Ishikawa (cell line): ENCODE measurements around the gene SLC26A4.

Source experiments
- CEBPB ChIP-seq: IDR thresholded peaks from 2 replicates; pipeline ENCODE4 v1.6.1; 2012
- CREB1 ChIP-seq: IDR thresholded peaks from 2 replicates; pipeline ENCODE4 v1.6.1; 2012; ENCODE audit warnings: low read depth
- EGR1 ChIP-seq: IDR thresholded peaks from 2 replicates; pipeline ENCODE4 v1.6.1; 2012
- EP300 ChIP-seq: IDR thresholded peaks from 2 replicates; pipeline ENCODE4 v1.6.1; 2012; ENCODE audit warnings: borderline replicate concordance
- FOXM1 ChIP-seq: IDR thresholded peaks from 2 replicates; pipeline ENCODE4 v1.6.1; 2012; ENCODE audit warnings: low read depth, borderline replicate concordance
- NFIC ChIP-seq: IDR thresholded peaks from 2 replicates; pipeline ENCODE4 v1.6.1; 2012
- RAD21 ChIP-seq: IDR thresholded peaks from 2 replicates; pipeline ENCODE4 v1.6.1; 2012; ENCODE audit warnings: low read depth
- TAF1 ChIP-seq: IDR thresholded peaks from 2 replicates; pipeline ENCODE4 v1.6.1; 2012; ENCODE audit warnings: low read depth, mild to moderate bottlenecking
- TCF12 ChIP-seq: IDR thresholded peaks from 2 replicates; pipeline ENCODE4 v1.6.1; 2012; ENCODE audit warnings: low read depth
- TEAD4 ChIP-seq: IDR thresholded peaks from 2 replicates; pipeline ENCODE4 v1.6.1; 2012
- YY1 ChIP-seq: IDR thresholded peaks from 2 replicates; pipeline ENCODE4 v1.6.1; 2012; ENCODE audit warnings: low read depth
- ZBTB7A ChIP-seq: IDR thresholded peaks from 2 replicates; pipeline ENCODE4 v1.6.1; 2012; ENCODE audit warnings: low read depth
- TF ChIP-seq, protein P1 (sequence below): IDR thresholded peaks from 2 replicates; pipeline ENCODE4 v1.6.1; 2012
- TF ChIP-seq, protein P2 (sequence below): IDR thresholded peaks from 2 replicates; pipeline ENCODE4 v1.6.1; 2012
- TF ChIP-seq, protein P3 (sequence below): IDR thresholded peaks from 2 replicates; pipeline ENCODE4 v1.6.1; 2012; ENCODE audit warnings: low read depth, mild to moderate bottlenecking

SLC26A4 gene

DNA sequence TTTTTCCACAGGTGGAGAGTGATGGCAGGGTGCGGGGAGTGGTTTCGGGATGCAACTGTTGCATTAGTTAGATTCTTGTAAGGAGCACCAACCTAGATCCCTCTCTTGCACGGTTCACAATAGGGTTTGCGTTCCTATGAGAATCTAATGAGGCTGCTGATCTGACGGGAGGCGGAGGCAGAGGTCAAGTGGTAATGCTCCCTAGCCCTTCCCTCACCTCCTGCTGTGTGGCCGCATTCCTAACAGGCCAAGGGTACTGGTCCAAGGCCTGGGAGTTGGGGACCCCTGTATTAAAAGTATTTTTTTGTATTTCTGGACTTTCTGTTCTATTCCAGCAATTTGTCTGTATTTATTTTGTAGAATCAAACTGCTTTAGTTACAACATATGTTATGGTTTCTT, 90.5 kb downstream of the SLC26A4 start:
- TF ChIP-seq TEAD4 (no peak), EGR1 (no peak), TCF12 (no peak), EP300 (no peak)

DNA sequence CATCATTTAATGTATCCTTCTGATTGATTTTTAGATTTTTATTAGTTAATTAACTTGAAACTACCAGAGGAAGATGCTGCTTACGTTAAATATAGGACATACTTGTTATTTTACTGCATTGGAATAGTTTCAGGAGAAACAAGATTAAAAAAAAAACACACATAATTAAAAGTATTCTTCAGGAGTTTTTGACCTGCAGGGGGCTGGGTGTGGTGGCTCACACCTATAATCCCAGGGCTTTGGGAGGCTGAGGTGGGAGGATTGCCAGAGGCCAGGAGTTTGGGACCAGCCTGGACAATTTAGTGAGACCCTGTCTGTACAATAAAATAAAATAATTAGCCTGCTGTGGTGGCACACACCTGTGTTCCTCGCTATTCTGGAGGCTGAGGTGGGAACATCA, 94.0 kb downstream of the SLC26A4 start:
- TF ChIP-seq RAD21 = no peak
- no peak for TF ChIP-seq YY1
- TF ChIP-seq TEAD4 = no peak
- TF ChIP-seq, protein P1, sequence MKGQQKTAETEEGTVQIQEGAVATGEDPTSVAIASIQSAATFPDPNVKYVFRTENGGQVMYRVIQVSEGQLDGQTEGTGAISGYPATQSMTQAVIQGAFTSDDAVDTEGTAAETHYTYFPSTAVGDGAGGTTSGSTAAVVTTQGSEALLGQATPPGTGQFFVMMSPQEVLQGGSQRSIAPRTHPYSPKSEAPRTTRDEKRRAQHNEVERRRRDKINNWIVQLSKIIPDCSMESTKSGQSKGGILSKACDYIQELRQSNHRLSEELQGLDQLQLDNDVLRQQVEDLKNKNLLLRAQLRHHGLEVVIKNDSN = no peak
- TF ChIP-seq, protein P2, sequence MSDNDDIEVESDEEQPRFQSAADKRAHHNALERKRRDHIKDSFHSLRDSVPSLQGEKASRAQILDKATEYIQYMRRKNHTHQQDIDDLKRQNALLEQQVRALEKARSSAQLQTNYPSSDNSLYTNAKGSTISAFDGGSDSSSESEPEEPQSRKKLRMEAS = no peak
- TF ChIP-seq FOXM1 = no peak
- no peak for TF ChIP-seq TCF12
- TF ChIP-seq CEBPB = no peak
- no peak for TF ChIP-seq CREB1
- no peak for TF ChIP-seq EGR1
- no peak for TF ChIP-seq EP300
- TF ChIP-seq NFIC = no peak
- TF ChIP-seq, protein P3, sequence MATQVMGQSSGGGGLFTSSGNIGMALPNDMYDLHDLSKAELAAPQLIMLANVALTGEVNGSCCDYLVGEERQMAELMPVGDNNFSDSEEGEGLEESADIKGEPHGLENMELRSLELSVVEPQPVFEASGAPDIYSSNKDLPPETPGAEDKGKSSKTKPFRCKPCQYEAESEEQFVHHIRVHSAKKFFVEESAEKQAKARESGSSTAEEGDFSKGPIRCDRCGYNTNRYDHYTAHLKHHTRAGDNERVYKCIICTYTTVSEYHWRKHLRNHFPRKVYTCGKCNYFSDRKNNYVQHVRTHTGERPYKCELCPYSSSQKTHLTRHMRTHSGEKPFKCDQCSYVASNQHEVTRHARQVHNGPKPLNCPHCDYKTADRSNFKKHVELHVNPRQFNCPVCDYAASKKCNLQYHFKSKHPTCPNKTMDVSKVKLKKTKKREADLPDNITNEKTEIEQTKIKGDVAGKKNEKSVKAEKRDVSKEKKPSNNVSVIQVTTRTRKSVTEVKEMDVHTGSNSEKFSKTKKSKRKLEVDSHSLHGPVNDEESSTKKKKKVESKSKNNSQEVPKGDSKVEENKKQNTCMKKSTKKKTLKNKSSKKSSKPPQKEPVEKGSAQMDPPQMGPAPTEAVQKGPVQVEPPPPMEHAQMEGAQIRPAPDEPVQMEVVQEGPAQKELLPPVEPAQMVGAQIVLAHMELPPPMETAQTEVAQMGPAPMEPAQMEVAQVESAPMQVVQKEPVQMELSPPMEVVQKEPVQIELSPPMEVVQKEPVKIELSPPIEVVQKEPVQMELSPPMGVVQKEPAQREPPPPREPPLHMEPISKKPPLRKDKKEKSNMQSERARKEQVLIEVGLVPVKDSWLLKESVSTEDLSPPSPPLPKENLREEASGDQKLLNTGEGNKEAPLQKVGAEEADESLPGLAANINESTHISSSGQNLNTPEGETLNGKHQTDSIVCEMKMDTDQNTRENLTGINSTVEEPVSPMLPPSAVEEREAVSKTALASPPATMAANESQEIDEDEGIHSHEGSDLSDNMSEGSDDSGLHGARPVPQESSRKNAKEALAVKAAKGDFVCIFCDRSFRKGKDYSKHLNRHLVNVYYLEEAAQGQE = no peak
- no peak for TF ChIP-seq TAF1
- TF ChIP-seq ZBTB7A = no peak

DNA sequence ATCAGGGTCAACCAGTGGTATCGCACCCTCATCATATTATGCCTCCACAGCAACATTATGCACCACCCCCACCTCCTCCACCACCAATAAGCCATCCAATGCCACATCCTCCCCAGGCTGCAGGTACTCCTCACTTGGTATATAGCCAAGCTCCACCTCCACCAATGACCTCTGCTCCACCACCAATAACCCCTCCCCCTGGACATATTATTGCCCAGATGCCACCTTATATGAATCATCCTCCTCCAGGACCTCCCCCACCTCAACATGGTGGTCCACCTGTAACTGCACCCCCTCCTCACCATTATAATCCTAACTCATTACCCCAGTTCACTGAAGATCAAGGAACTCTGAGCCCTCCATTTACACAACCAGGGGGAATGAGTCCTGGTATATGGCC, 98.0 kb downstream of the SLC26A4 start:
- TF ChIP-seq NFIC = no peak
- TF ChIP-seq CREB1 = no peak
- no peak for TF ChIP-seq TCF12
- TF ChIP-seq, protein P2 = no peak
- TF ChIP-seq, protein P3 = no peak
- no peak for TF ChIP-seq FOXM1
- no peak for TF ChIP-seq RAD21
- TF ChIP-seq TAF1 = no peak
- TF ChIP-seq TEAD4 = no peak
- no peak for TF ChIP-seq ZBTB7A

DNA sequence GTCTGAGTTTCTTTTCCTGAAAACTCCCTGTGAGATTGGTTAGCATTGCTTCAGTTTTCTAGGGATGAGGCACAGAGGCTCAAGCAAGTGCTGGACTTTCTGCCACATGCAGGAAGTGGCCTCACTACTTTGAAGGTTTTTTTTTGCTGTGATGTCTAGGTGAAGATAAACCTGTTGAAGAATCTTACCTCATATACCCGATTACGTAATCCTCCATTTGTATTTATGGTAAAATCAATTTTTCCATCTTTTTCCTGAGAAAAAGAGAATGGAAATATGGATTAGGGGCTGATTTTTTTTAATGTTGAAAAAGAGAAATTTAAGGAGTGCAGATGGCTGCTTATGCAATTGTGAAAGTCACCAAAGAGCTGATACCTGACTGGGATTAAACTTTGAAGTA, 106.8 kb downstream of the SLC26A4 start:
- TF ChIP-seq, protein P2 = no peak
- TF ChIP-seq TAF1 (no peak), ZBTB7A (no peak), RAD21 (no peak), FOXM1 (no peak), TCF12 (no peak), TEAD4 (no peak), CEBPB (no peak), YY1 (no peak)
